Endothelial cell (in vitro differentiated cells): ENCODE results near the gene LLPH. TPM values are rescaled to one million over a fixed set of nuclear protein-coding genes. Genes with fewer than 3 reads are reported as not detected.

Experiments
- DNase-seq: peaks from one replicate; pipeline ENCODE4 v3.0.0; 2021; ENCODE audit warnings: low spot score
- H3K27ac Mint-ChIP-seq: one replicate; pipeline ENCODE4 v1.8.0; 2021; ENCODE audit warnings: mixed read lengths, inconsistent platforms; ENCODE audit not compliant: unreplicated experiment
- H3K27me3 Mint-ChIP-seq: one replicate; pipeline ENCODE4 v1.8.0; 2021; ENCODE audit warnings: mild to moderate bottlenecking, moderate library complexity, mixed read lengths, inconsistent platforms; ENCODE audit not compliant: unreplicated experiment
- H3K36me3 Mint-ChIP-seq: one replicate; pipeline ENCODE4 v1.8.0; 2021; ENCODE audit warnings: mild to moderate bottlenecking, low read depth, mixed read lengths, inconsistent platforms; ENCODE audit not compliant: unreplicated experiment
- H3K4me1 Mint-ChIP-seq: one replicate; pipeline ENCODE4 v1.8.0; 2021; ENCODE audit warnings: mild to moderate bottlenecking, mixed read lengths, inconsistent platforms; ENCODE audit not compliant: unreplicated experiment
- H3K4me3 Mint-ChIP-seq: one replicate; pipeline ENCODE4 v1.8.0; 2021; ENCODE audit warnings: mild to moderate bottlenecking, mixed read lengths, inconsistent platforms; ENCODE audit not compliant: unreplicated experiment
- H3K9me3 Mint-ChIP-seq: one replicate; pipeline ENCODE4 v1.8.0; 2021; ENCODE audit warnings: mixed read lengths, inconsistent platforms; ENCODE audit not compliant: unreplicated experiment
- total RNA-seq: library from RNA; stranded (reverse); fragmentation: NEBNext Ultra II Directional; extraction: Animal tissue kit (Norgen Biotek cat#: 25700); gene quantifications from one replicate; pipeline ENCODE4 v1.2.1, GENCODE V29; 2021; ENCODE audit not compliant: unreplicated experiment
- TF ChIP-seq, protein P1 (sequence below): fragments of 200-600 bp; sonication (generic); IDR thresholded peaks from one replicate; pipeline ENCODE4 v1.5.0; 2021; ENCODE audit warnings: antibody characterized with exemption; ENCODE audit not compliant: unreplicated experiment

The LLPH gene
- total RNA-seq, 1 donor from 2014 or later, result 20.9 TPM

DNA sequence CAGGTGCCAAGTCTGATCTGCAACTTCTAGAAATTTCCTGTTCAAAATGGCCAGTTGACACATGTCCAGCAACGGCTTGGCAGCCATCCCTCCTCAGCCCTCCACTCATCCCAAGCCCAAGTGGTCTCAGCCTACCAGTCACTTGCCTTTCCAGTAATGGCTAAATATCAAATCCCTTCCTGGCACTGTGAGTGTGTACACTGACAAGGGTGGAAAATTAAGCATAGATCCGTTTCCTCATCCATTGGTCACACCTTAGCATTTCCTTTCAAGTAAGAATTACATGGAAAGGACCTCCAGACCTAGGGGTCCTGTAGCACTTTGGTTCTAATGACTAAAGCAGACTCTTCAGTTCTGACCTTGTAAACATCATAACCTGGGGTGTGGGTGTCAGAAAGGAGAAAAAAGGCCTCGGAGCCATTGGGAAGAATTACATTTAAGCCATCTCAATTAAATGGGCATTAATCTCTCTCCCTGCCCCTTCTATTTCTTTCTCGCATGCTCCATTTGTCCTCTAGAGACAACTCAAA, 15.4 kb downstream of the LLPH start:
- H3K4me1 Mint-ChIP-seq, result peaks cover 17% of the 10 kb centered on the region
- no peak overlapping the region for H3K4me3 Mint-ChIP-seq
- TF ChIP-seq, protein P1, sequence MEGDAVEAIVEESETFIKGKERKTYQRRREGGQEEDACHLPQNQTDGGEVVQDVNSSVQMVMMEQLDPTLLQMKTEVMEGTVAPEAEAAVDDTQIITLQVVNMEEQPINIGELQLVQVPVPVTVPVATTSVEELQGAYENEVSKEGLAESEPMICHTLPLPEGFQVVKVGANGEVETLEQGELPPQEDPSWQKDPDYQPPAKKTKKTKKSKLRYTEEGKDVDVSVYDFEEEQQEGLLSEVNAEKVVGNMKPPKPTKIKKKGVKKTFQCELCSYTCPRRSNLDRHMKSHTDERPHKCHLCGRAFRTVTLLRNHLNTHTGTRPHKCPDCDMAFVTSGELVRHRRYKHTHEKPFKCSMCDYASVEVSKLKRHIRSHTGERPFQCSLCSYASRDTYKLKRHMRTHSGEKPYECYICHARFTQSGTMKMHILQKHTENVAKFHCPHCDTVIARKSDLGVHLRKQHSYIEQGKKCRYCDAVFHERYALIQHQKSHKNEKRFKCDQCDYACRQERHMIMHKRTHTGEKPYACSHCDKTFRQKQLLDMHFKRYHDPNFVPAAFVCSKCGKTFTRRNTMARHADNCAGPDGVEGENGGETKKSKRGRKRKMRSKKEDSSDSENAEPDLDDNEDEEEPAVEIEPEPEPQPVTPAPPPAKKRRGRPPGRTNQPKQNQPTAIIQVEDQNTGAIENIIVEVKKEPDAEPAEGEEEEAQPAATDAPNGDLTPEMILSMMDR, result no peak
- H3K36me3 Mint-ChIP-seq, result peaks cover 3% of the 10 kb centered on the region
- no peak overlapping the region for H3K27ac Mint-ChIP-seq
- no peak for DNase-seq
- no peaks in the 10 kb centered on the region for H3K27me3 Mint-ChIP-seq
- peaks cover 6% of the 10 kb centered on the region for H3K9me3 Mint-ChIP-seq

DNA sequence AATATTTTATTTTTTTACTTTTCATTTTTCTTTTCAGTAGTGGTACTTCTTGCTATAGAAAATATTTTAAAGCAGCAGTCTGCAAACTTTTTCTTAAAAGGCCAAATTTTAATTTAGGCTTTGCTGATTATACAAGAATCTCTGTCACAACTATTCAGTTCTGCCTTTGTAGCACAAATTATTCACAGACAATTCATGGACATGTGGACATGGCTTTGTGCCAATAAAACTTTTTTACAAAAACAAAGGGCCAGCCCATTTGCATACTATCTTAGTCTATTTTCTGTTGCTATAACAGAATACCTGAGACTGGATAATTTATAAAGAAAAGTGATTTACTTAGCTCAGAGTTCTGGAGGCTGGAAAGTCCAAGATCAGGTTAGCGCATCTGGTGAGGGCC, 17.1 kb downstream of the LLPH start:
- TF ChIP-seq, protein P1, result no peak
- no peak overlapping the region for H3K4me3 Mint-ChIP-seq
- peaks cover 17% of the 10 kb centered on the region for H3K4me1 Mint-ChIP-seq
- H3K9me3 Mint-ChIP-seq, result peaks cover 6% of the 10 kb centered on the region
- no peak overlapping the region for H3K27ac Mint-ChIP-seq
- peaks cover 3% of the 10 kb centered on the region for H3K36me3 Mint-ChIP-seq
- no peaks in the 10 kb centered on the region for H3K27me3 Mint-ChIP-seq
- no peak for DNase-seq

DNA sequence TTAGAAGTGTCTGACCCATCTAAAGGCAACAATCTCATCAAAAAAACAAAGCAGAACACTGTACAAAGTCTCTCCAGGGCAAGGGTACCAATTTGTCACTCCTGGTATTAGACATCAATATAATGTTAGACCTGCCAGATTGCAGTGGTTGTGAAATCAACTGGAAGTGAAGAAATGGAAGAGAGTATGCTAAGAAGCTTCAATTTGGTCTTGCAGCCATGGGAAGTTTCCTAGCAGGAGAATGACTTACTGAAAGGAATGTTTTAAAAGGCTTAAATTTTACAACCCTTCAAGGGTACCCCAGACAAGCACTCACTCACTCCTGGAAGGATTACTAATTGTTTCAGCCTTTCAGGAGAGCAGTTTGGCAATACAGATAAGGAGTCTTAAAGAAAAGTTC, 18.9 kb downstream of the LLPH start:
- TF ChIP-seq, protein P1, result no peak
- DNase-seq, result no peak
- Mint-ChIP-seq H3K9me3 (peaks cover 6% of the 10 kb centered on the region), H3K27ac (no peak overlapping the region), H3K4me3 (no peak overlapping the region), H3K36me3 (peaks cover 3% of the 10 kb centered on the region), H3K27me3 (peaks cover 5% of the 10 kb centered on the region), H3K4me1 (peaks cover 29% of the 10 kb centered on the region)

DNA sequence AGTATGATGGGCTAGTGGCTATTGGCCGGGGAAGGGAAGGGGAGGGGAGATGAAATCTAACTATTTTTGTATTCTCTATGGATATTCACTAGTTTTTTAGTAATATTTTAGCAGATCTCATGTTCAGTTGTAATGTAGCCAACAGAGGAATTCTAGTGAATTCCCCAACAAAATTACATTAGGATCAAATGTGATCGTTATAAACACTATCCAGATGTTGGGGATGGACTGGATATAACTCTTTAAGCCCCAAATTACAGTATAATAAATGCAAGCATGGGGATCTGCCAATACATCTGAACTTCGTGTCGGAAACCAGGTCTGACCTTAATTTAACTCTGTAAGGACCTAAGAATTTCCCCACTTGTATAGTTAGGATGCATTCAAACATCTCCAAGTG, 21.5 kb downstream of the LLPH start:
- peaks cover 5% of the 10 kb centered on the region for H3K27me3 Mint-ChIP-seq
- peaks cover under 1% of the 10 kb centered on the region for H3K36me3 Mint-ChIP-seq
- TF ChIP-seq, protein P1, result no peak
- H3K27ac Mint-ChIP-seq, result no peak overlapping the region
- DNase-seq, result no peak
- no peaks in the 10 kb centered on the region for H3K9me3 Mint-ChIP-seq
- no peak overlapping the region for H3K4me3 Mint-ChIP-seq
- peaks cover 18% of the 10 kb centered on the region for H3K4me1 Mint-ChIP-seq

DNA sequence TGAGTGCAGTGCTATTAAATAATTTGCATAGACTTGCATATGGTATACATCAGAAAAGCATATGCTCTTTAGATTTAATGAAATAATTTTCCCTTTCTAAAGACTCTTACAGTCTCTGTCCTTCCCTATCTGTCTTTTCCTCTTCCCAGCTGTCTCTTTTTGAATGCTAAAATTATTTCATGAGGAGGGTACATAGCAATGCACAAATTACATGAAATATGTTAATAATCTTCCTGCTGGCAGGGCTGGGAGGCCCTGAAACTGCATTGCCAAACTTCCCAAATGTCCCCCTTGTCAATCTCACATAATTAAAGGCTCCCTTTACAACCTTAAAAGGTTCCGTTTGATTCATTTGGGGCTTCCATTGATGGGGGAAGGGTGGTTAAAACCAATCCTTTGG, 22.2 kb downstream of the LLPH start:
- no peak for DNase-seq
- TF ChIP-seq, protein P1, result no peak
- H3K4me3 Mint-ChIP-seq, result no peak overlapping the region
- H3K27me3 Mint-ChIP-seq, result peaks cover 5% of the 10 kb centered on the region
- H3K9me3 Mint-ChIP-seq, result no peaks in the 10 kb centered on the region
- peaks cover 16% of the 10 kb centered on the region for H3K4me1 Mint-ChIP-seq
- no peak overlapping the region for H3K27ac Mint-ChIP-seq
- no peaks in the 10 kb centered on the region for H3K36me3 Mint-ChIP-seq
